Measurements from ENCODE around the gene ODAD4.
A peak's percentile ranks its signal among the peaks of the same experiment; 100 is the strongest.

Gene ODAD4

GRCh38 chr17:41972571-41973407, 42.4 kb downstream of the ODAD4 start:
- DNase-seq: peak; percentile 66

DNA sequence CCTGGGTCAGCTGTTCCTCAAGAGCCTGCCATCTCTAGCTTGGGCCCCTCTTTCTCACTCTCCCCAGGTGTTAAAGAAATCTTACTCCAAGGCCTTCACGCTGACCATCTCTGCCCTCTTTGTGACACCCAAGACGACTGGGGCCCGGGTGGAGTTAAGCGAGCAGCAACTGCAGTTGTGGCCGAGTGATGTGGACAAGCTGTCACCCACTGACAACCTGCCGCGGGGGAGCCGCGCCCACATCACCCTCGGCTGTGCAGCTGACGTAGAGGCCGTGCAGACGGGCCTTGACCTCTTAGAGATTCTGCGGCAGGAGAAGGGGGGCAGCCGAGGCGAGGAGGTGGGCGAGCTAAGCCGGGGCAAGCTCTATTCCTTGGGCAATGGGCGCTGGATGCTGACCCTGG, 43.0 kb downstream of the ODAD4 start:
- no peak for DNase-seq

GRCh38 chr17:41974031-41974430, 43.6 kb downstream of the ODAD4 start:
- no peak for DNase-seq

DNA sequence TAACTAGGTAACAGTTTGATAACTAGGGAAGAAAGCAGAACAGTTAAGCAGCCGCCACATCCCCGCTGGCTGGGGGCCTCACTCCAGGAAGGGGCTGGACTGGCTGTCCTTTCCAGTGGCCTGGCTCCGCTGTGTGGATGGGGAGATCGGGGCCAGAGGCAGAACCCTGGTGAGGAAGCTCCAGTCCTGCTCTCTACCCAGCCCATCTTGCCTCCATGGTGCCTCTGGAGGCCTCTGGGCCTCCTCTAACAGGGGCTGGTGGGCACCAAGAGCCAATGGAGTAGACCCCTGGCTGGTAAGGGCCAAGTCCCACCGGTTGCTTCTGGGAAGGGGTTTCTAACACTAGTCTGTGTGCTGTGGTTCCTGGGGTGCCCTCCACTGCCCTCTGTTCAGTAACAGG, 44.2 kb downstream of the ODAD4 start:
- DNase-seq: no peak

- no peak for DNase-seq
These were observed 45.0 kb downstream of the ODAD4 start for GRCh38 chr17:41975099-41976083.

GRCh38 chr17:41976142-41976768, 45.8 kb downstream of the ODAD4 start:
- DNase-seq: no peak

GRCh38 chr17:41977991-41978390, 47.6 kb downstream of the ODAD4 start:
- no peak for DNase-seq

DNA sequence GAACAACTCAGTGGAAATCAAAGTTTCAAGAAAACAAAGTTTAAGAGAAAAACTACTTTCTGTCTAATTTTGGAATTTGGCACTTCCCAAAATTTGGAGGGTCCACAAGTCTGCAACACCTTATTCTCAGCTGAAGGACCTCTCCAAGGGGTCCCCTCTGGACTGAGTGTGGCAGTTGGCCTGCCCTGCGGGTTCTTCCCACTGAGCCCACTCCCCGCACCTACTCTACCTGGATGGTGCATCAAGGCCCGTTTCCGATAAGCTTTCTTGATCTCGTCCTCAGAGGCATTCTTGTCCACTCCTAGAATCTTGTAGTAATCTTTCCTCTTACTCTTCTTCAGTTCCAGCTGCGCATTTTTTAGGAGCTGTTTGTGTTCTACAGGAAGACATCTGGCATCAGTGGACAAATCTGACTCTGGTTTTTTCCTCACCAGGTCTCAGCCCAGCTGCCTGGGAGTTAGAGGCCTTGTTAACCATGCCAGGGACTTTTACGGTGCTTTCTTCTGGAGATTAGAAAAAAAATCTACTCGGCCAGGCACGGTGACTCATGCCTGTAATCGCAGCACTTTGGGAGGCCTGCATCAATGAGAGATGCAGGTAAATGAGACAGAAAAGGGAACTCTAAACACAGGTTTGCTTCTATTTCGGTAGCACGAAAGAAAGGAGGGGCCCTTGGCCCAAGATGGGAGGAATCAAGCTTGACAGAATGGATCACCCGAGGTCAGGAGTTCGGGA, 51.8 kb downstream of the ODAD4 start:
- DNase-seq: no peak

- no peak for DNase-seq
These were observed 54.0 kb downstream of the ODAD4 start for GRCh38 chr17:41984454-41984853.

DNA sequence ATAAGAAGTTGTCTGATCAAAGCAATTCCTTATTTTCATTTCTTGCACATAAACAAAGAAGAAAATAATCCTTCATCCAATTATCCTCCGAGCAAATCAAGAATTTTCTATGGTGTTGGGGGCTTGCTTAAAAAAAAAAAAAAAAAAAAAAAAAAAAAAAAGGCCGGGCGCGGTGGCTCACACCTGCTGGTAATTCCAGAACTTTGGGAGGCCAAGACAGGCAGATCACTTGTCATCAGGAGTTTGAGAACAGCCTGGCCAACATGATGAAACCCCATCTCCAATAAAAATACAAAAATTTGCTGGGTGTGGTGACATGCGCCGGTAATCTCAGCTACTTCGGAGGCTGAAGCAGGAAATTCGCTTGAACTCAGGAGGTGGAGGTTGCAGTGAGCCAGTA, 55.5 kb downstream of the ODAD4 start:
- no peak for DNase-seq

DNA sequence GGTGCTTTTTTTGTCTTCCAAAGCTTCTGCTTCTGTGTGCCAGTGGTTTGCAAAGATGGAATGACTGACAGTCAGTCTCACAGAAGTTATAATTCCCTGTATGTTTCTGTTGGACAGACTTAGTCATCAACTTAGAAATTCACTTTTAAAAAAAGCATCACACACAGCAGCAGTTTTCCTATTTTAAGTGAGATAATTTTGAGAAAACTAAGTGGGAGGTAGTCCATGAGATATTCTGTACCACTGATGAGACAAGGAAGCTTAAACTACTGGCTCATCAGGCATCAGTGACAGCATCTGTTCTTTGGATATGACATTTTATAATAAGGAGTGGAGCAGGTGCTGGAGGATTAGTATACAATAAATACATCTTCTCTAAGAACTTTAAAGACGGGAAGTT, 56.2 kb downstream of the ODAD4 start:
- no peak for DNase-seq

DNA sequence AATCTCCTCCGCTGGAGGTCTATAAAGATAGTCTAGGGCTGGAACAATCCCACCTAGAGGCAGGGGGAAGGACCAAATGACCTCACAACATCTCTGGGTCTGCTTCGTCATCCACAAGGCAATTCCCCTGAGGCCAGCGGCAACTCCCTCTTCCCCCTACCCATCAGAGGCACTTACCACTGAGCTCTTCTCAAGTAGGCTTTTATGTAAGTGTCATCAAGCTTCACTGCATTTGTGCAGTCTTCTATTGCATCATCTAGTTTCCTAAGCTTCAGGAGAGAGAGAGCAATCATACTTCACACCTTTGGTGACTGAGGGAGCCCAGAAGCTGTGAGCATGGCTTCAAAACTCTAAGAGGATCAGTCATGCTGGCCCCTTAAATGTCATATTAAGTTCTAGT, 57.2 kb downstream of the ODAD4 start:
- DNase-seq: no peak

DNA sequence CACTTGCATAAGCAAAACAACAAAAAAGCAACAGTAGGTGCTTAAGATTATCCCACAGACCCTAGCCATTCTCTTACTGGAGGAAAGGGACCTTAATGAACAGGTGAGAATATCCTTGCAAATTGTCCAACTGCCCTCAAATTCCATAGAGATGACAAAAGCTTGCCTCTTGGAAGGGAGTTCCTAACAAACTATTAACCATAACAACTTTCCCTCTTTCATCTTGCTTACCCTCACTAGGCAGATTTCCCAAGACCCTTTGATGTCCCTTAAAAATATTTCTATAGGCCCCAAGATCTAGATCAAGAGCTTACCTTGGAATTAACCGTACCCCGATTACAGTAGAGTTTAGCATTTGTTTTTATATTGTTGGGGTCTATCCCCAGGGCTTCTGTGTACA, 58.0 kb downstream of the ODAD4 start:
- no peak for DNase-seq

- no peak for DNase-seq
These were observed 59.4 kb downstream of the ODAD4 start for GRCh38 chr17:41989702-41990419.

- DNase-seq: no peak
These were observed 62.2 kb downstream of the ODAD4 start for GRCh38 chr17:41992576-41992975.

GRCh38 chr17:41996855-41997164, 66.4 kb downstream of the ODAD4 start:
- no peak for DNase-seq

GRCh38 chr17:41998497-41998896, 68.1 kb downstream of the ODAD4 start:
- no peak for DNase-seq

- DNase-seq: no peak
These were observed 70.2 kb downstream of the ODAD4 start for GRCh38 chr17:42000413-42001133.

DNA sequence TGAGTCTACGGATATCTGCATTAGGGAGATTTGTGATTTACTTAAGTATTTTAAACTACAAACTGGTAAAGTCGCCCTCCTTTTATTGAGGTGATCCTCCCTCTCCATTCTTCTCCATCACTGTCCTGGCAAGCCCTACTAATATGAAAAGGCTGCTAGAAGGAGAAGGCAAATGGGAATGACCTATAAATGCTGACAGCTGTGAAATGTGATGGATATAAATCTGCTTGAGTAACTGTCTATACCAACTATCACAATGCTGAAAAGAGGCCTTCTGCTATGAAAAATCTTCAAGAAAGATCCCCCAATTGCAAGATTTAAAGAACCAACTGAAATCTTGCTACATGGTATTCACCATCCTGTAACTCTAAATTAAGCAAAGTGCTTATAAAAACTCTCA, 71.3 kb downstream of the ODAD4 start:
- no peak for DNase-seq

- no peak for DNase-seq
These were observed 71.9 kb downstream of the ODAD4 start for GRCh38 chr17:42002175-42002791.

DNA sequence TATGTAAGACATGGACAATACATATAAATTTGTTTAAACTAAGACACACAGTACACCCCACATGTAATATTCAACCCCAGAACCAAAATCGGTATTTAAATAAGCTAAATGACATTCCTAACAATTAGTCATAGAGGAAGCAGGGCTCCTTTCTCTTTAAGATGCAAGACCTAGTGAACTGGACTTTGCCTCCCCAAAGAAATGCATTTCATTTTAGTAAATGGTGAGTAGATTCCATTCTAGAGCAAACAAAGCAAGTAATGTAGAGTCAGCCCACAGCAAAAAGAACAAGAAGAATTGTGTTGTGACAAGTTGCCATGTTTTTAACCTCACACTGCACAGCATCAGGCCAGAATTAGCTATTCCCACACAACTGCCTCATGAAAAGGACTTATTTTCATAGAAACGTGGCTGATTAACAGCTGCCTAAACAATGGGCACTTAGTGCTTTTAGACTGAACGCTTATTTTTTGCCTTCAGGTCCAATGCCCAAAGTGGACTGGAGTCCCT, 72.4 kb downstream of the ODAD4 start:
- no peak for DNase-seq
